ENCODE results near the gene LACTB.

- TF ChIP-seq CTCF (IDR thresholded peaks at IDR 0.05; ENCODE audit: low read depth, low read length, missing input control): no peak
- no peak for TF ChIP-seq EGR1 (IDR thresholded peaks at IDR 0.05; ENCODE audit: low read depth in 2 of 2)
- no peak for TF ChIP-seq RAD21 (IDR thresholded peaks at IDR 0.05)
- no peak for TF ChIP-seq MAX (IDR thresholded peaks at IDR 0.05)
- TF ChIP-seq ATF3 (IDR thresholded peaks at IDR 0.05): no peak
- TF ChIP-seq HNF4G (IDR thresholded peaks at IDR 0.05): no peak
- TF ChIP-seq ZBTB33 (IDR thresholded peaks at IDR 0.05): no peak
Observed at GRCh38 chr15:63089260-63090043, 32.2 kb upstream of the LACTB start.
